WTC11 (cell line): ENCODE data around the gene SLC44A2. TPM values are rescaled to one million over a fixed set of nuclear protein-coding genes. Genes with fewer than 3 reads are reported as not detected.

Experiments
- ATAC-seq: fragments of 200-7000 bp; cut with Tn5 transposase; 2 replicates; pipeline ENCODE4 v1.10.0; 2021; ENCODE audit warnings: mild to moderate bottlenecking, moderate library complexity
- CTCF ChIA-PET: fragments of 300-600 bp; sonication (Branson Sonifier 250); formaldehyde crosslinking; loops from one replicate; lab custom pipeline; 2021; ENCODE audit warnings: antibody characterized with exemption; lab: Charles Lee
- POLR2A ChIA-PET: fragments of 350-600 bp; sonication (Branson Sonifier 250); formaldehyde crosslinking; loops from one replicate; lab custom pipeline; 2021; ENCODE audit warnings: antibody characterized with exemption; lab: Charles Lee
- DNase-seq: peaks from one replicate; pipeline ENCODE4 v3.0.0; 2021; ENCODE audit warnings: low spot score
- H3K27ac Mint-ChIP-seq: 2 replicates; pipeline ENCODE4 v1.8.0; 2021; ENCODE audit warnings: mixed read lengths
- H3K27me3 Mint-ChIP-seq: 2 replicates; pipeline ENCODE4 v1.8.0; 2021; ENCODE audit warnings: low read depth, mild to moderate bottlenecking, moderate library complexity, mixed read lengths
- H3K36me3 Mint-ChIP-seq: 2 replicates; pipeline ENCODE4 v1.8.0; 2021; ENCODE audit warnings: mixed read lengths
- H3K4me1 Mint-ChIP-seq: 2 replicates; pipeline ENCODE4 v1.8.0; 2022; ENCODE audit warnings: mixed read lengths
- H3K4me3 Mint-ChIP-seq: 2 replicates; pipeline ENCODE4 v1.8.0; 2021; ENCODE audit warnings: mild to moderate bottlenecking, moderate library complexity, mixed read lengths
- H3K9me3 Mint-ChIP-seq: 2 replicates; pipeline ENCODE4 v1.8.0; 2021; ENCODE audit warnings: mixed read lengths
- CBFB ChIP-seq: sonication (generic); formaldehyde crosslinking; IDR thresholded peaks from 2 replicates; pipeline ENCODE4 v1.8.1; 2022; ENCODE audit warnings: mild to moderate bottlenecking, low read depth, missing genetic modification reagents
- CREB1 ChIP-seq: sonication (generic); formaldehyde crosslinking; IDR thresholded peaks from 2 replicates; pipeline ENCODE4 v1.8.0; 2023; ENCODE audit warnings: mild to moderate bottlenecking, missing genetic modification reagents
- ELF4 ChIP-seq: sonication (generic); formaldehyde crosslinking; IDR thresholded peaks from 2 replicates; pipeline ENCODE4 v1.8.1; 2022; ENCODE audit warnings: low read depth, mild to moderate bottlenecking, moderate library complexity, missing genetic modification reagents
- FOXK1 ChIP-seq: sonication (generic); formaldehyde crosslinking; IDR thresholded peaks from 2 replicates; pipeline ENCODE4 v1.8.0; 2022; ENCODE audit warnings: mild to moderate bottlenecking, moderate library complexity, missing genetic modification reagents
- RORB ChIP-seq: fragments of 250-450 bp; sonication (Bioruptor Pico); IDR thresholded peaks from 2 replicates; pipeline ENCODE4 v1.9.0; 2021; ENCODE audit warnings: mild to moderate bottlenecking
- SMAD3 ChIP-seq: sonication (generic); formaldehyde crosslinking; IDR thresholded peaks from 2 replicates; pipeline ENCODE4 v1.8.0; 2022; ENCODE audit warnings: missing genetic modification reagents, mild to moderate bottlenecking, borderline replicate concordance
- ZNF121 ChIP-seq: sonication (generic); formaldehyde crosslinking; IDR thresholded peaks from 2 replicates; pipeline ENCODE4 v1.8.0; 2023; ENCODE audit warnings: missing genetic modification reagents
- ZNF138 ChIP-seq: sonication (generic); formaldehyde crosslinking; conservative IDR thresholded peaks from 2 replicates; pipeline ENCODE4 v1.8.1; 2022; ENCODE audit warnings: mild to moderate bottlenecking, moderate library complexity, missing genetic modification reagents
- ZNF416 ChIP-seq: fragments of 250-450 bp; sonication (Bioruptor Pico); IDR thresholded peaks from 2 replicates; pipeline ENCODE4 v1.9.0; 2021; ENCODE audit warnings: mild to moderate bottlenecking, inconsistent platforms
- ZNF423 ChIP-seq: fragments of 250-450 bp; sonication (Bioruptor Pico); IDR thresholded peaks from 2 replicates; pipeline ENCODE4 v2.1.2; 2022; ENCODE audit warnings: mild to moderate bottlenecking, moderate library complexity
- total RNA-seq: library from RNA; stranded (reverse); gene quantifications from 3 replicates; pipeline ENCODE4 v1.2.3, GENCODE V29; 2021
- TF ChIP-seq, protein P1 (sequence below): sonication (generic); formaldehyde crosslinking; IDR thresholded peaks from 2 replicates; pipeline ENCODE4 v1.8.0; 2023; ENCODE audit warnings: mild to moderate bottlenecking, missing genetic modification reagents
- TF ChIP-seq, protein P2 (sequence below): sonication (generic); formaldehyde crosslinking; IDR thresholded peaks from 2 replicates; pipeline ENCODE4 v1.8.0; 2022; ENCODE audit warnings: missing genetic modification reagents
- TF ChIP-seq, protein P3 (sequence below): sonication (generic); formaldehyde crosslinking; IDR thresholded peaks from 2 replicates; pipeline ENCODE4 v1.8.1; 2023; ENCODE audit warnings: mild to moderate bottlenecking, moderate library complexity, missing genetic modification reagents
- TF ChIP-seq, protein P4 (sequence below): sonication (generic); formaldehyde crosslinking; IDR thresholded peaks from 2 replicates; pipeline ENCODE4 v1.8.0; 2022; ENCODE audit warnings: mild to moderate bottlenecking, missing genetic modification reagents
- TF ChIP-seq, protein P5 (sequence below): fragments of 250-450 bp; sonication (Bioruptor Pico); IDR thresholded peaks from 2 replicates; pipeline ENCODE4 v1.9.0; 2021; ENCODE audit warnings: moderate library complexity, mild to moderate bottlenecking, inconsistent platforms, borderline replicate concordance
- TF ChIP-seq, protein P6 (sequence below): fragments of 250-450 bp; sonication (Bioruptor Pico); IDR thresholded peaks from 2 replicates; pipeline ENCODE4 v1.8.0; 2021; ENCODE audit warnings: mild to moderate bottlenecking
- TF ChIP-seq, protein P7 (sequence below): fragments of 250-450 bp; sonication (Bioruptor Pico); IDR thresholded peaks from 2 replicates; pipeline ENCODE4 v2.1.2; 2022; ENCODE audit warnings: mild to moderate bottlenecking, moderate library complexity

SLC44A2 gene
- total RNA-seq, 1 experiment from 2014 or later: 109 TPM

DNA sequence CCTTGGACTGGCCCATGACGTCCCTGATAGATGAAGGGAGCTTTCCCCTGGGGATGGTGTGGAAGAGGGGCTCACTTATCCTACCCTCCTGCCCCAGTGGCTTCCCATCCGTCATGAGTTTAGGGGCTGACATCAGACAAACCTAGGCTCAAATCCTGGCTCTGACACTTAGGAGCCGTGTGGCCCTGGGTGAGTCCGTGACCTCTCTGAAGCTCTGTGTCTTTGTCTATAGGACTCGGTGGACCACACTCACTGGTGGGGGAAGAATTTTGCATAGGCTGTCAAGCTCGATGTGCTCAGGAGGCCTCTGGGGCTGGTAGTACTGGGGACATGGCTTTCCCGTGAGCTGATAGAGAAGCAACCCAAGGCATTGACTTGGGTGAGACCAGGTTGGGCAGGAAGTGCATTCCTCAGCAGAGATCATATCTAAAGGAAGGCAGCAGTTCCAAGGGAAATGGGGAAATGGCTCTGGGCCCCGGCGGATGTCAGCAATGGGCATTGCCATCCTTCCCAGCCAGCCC, 20.8 kb upstream of the SLC44A2 start (continued):
- TF ChIP-seq, protein P1, sequence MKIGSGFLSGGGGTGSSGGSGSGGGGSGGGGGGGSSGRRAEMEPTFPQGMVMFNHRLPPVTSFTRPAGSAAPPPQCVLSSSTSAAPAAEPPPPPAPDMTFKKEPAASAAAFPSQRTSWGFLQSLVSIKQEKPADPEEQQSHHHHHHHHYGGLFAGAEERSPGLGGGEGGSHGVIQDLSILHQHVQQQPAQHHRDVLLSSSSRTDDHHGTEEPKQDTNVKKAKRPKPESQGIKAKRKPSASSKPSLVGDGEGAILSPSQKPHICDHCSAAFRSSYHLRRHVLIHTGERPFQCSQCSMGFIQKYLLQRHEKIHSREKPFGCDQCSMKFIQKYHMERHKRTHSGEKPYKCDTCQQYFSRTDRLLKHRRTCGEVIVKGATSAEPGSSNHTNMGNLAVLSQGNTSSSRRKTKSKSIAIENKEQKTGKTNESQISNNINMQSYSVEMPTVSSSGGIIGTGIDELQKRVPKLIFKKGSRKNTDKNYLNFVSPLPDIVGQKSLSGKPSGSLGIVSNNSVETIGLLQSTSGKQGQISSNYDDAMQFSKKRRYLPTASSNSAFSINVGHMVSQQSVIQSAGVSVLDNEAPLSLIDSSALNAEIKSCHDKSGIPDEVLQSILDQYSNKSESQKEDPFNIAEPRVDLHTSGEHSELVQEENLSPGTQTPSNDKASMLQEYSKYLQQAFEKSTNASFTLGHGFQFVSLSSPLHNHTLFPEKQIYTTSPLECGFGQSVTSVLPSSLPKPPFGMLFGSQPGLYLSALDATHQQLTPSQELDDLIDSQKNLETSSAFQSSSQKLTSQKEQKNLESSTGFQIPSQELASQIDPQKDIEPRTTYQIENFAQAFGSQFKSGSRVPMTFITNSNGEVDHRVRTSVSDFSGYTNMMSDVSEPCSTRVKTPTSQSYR: no peak
- no peak for TF ChIP-seq ZNF138
- TF ChIP-seq, protein P2, sequence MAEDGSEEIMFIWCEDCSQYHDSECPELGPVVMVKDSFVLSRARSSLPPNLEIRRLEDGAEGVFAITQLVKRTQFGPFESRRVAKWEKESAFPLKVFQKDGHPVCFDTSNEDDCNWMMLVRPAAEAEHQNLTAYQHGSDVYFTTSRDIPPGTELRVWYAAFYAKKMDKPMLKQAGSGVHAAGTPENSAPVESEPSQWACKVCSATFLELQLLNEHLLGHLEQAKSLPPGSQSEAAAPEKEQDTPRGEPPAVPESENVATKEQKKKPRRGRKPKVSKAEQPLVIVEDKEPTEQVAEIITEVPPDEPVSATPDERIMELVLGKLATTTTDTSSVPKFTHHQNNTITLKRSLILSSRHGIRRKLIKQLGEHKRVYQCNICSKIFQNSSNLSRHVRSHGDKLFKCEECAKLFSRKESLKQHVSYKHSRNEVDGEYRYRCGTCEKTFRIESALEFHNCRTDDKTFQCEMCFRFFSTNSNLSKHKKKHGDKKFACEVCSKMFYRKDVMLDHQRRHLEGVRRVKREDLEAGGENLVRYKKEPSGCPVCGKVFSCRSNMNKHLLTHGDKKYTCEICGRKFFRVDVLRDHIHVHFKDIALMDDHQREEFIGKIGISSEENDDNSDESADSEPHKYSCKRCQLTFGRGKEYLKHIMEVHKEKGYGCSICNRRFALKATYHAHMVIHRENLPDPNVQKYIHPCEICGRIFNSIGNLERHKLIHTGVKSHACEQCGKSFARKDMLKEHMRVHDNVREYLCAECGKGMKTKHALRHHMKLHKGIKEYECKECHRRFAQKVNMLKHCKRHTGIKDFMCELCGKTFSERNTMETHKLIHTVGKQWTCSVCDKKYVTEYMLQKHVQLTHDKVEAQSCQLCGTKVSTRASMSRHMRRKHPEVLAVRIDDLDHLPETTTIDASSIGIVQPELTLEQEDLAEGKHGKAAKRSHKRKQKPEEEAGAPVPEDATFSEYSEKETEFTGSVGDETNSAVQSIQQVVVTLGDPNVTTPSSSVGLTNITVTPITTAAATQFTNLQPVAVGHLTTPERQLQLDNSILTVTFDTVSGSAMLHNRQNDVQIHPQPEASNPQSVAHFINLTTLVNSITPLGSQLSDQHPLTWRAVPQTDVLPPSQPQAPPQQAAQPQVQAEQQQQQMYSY (CRISPR knock-in tag): no peak

DNA sequence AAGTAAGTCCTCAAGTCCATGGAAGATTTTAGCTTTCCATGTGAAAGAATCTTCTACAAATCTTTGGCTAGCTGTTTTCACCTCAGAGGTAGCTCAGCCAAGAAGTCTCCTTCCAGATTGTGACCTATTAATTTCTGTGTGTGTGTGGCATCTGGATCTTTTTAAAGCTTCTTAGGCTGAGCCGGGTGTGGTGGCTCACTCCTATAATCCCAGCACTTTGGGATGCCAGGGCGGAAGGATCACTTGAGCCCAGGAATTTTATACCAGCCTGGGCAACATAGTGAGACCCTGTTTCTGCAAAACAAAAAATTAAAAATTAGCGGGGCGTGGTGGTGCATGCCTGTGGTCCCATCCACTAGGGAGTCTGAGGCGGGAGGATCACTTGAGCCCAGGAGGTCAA, 13.4 kb upstream of the SLC44A2 start:
- TF ChIP-seq ZNF121 (CRISPR knock-in tag) (0 out of 2 replicates have a peak, but pooled peaks have one; percentile 9), FOXK1 (CRISPR knock-in tag) (no peak), RORB (CRISPR knock-in tag) (no peak)
- DNase-seq (no peak), ATAC-seq (no peak)
- Mint-ChIP-seq H3K36me3 (peaks cover 6% of the 10 kb centered on the region; the same call in 1 of the 2 replicates), H3K9me3 (no peaks in the 10 kb centered on the region), H3K4me1 (no peaks in the 10 kb centered on the region), H3K4me3 (no peak overlapping the region), H3K27ac (no peak overlapping the region), H3K27me3 (no peaks in the 10 kb centered on the region)
- ChIA-PET POLR2A (interaction anchor here (0.6 kb wide), 1 partner anchor 15 kb away, joined by 3 read pairs; no protein-coding TSS in a partner anchor), CTCF (interaction anchor here (1.9 to 2.7 kb wide), 2 partner anchors 31 to 33 kb away, joined by 7 to 11 read pairs; no protein-coding TSS in a partner anchor)

DNA sequence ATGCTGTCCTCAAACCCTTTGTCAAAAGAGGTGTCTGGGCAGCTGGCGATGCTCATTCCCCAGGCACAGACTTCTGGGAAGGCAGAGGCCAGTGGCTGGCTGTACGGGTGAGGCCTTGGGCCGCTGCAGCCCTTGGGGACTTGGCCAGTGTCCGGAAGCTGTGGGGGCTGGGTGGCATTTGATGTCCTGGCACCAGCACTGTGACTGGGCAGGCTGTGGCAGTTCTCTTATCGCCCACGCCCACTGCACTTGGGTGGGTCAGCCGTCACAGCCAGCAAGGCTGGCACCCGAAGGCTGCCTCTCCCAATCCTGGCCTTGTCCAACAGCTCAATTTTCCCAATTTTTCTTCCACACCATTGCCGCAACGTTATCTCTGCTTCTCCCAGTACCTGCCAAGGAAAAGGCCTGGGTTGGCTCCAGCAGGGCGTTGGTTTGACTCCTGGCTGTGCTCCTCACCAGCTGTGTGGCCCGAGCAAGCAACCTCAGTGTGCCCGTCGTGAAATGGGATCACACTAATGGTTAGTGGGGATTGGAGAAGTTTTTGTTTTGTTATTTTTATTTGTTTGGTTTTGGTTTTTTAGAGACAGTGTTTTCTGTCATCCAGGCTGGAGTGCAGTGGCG, 12.7 kb upstream of the SLC44A2 start:
- DNase-seq (no peak), ATAC-seq (no peak)
- ChIA-PET CTCF (interaction anchor here (1.9 to 2.7 kb wide), 2 partner anchors 31 to 32 kb away, joined by 7 to 11 read pairs; no protein-coding TSS in a partner anchor), POLR2A (no interaction called here)
- H3K9me3 Mint-ChIP-seq: no peaks in the 10 kb centered on the region
- peaks cover 6% of the 10 kb centered on the region; the same call in 1 of the 2 replicates for H3K36me3 Mint-ChIP-seq
- no peak overlapping the region for H3K4me3 Mint-ChIP-seq
- H3K27ac Mint-ChIP-seq: no peak overlapping the region
- H3K4me1 Mint-ChIP-seq: no peaks in the 10 kb centered on the region
- no peaks in the 10 kb centered on the region for H3K27me3 Mint-ChIP-seq
- TF ChIP-seq, protein P3, sequence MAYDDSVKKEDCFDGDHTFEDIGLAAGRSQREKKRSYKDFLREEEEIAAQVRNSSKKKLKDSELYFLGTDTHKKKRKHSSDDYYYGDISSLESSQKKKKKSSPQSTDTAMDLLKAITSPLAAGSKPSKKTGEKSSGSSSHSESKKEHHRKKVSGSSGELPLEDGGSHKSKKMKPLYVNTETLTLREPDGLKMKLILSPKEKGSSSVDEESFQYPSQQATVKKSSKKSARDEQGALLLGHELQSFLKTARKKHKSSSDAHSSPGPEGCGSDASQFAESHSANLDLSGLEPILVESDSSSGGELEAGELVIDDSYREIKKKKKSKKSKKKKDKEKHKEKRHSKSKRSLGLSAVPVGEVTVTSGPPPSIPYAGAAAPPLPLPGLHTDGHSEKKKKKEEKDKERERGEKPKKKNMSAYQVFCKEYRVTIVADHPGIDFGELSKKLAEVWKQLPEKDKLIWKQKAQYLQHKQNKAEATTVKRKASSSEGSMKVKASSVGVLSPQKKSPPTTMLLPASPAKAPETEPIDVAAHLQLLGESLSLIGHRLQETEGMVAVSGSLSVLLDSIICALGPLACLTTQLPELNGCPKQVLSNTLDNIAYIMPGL: no peak
- TF ChIP-seq CREB1 (CRISPR knock-in tag): no peak
- TF ChIP-seq, protein P4, sequence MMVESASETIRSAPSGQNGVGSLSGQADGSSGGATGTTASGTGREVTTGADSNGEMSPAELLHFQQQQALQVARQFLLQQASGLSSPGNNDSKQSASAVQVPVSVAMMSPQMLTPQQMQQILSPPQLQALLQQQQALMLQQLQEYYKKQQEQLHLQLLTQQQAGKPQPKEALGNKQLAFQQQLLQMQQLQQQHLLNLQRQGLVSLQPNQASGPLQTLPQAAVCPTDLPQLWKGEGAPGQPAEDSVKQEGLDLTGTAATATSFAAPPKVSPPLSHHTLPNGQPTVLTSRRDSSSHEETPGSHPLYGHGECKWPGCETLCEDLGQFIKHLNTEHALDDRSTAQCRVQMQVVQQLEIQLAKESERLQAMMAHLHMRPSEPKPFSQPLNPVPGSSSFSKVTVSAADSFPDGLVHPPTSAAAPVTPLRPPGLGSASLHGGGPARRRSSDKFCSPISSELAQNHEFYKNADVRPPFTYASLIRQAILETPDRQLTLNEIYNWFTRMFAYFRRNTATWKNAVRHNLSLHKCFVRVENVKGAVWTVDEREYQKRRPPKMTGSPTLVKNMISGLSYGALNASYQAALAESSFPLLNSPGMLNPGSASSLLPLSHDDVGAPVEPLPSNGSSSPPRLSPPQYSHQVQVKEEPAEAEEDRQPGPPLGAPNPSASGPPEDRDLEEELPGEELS (CRISPR knock-in tag): no peak
- no peak for TF ChIP-seq ELF4 (CRISPR knock-in tag)
- TF ChIP-seq ZNF423 (CRISPR knock-in tag): no peak
- TF ChIP-seq ZNF416: no peak
- TF ChIP-seq, protein P5, sequence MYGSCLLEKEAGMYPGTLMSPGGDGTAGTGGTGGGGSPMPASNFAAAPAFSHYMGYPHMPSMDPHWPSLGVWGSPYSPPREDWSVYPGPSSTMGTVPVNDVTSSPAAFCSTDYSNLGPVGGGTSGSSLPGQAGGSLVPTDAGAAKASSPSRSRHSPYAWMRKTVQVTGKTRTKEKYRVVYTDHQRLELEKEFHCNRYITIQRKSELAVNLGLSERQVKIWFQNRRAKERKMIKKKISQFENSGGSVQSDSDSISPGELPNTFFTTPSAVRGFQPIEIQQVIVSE (CRISPR knock-in tag): no peak
- TF ChIP-seq, protein P6, sequence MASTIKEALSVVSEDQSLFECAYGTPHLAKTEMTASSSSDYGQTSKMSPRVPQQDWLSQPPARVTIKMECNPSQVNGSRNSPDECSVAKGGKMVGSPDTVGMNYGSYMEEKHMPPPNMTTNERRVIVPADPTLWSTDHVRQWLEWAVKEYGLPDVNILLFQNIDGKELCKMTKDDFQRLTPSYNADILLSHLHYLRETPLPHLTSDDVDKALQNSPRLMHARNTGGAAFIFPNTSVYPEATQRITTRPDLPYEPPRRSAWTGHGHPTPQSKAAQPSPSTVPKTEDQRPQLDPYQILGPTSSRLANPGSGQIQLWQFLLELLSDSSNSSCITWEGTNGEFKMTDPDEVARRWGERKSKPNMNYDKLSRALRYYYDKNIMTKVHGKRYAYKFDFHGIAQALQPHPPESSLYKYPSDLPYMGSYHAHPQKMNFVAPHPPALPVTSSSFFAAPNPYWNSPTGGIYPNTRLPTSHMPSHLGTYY (CRISPR knock-in tag): no peak
- TF ChIP-seq RORB (CRISPR knock-in tag): no peak
- no peak for TF ChIP-seq SMAD3 (CRISPR knock-in tag)
- TF ChIP-seq, protein P7, sequence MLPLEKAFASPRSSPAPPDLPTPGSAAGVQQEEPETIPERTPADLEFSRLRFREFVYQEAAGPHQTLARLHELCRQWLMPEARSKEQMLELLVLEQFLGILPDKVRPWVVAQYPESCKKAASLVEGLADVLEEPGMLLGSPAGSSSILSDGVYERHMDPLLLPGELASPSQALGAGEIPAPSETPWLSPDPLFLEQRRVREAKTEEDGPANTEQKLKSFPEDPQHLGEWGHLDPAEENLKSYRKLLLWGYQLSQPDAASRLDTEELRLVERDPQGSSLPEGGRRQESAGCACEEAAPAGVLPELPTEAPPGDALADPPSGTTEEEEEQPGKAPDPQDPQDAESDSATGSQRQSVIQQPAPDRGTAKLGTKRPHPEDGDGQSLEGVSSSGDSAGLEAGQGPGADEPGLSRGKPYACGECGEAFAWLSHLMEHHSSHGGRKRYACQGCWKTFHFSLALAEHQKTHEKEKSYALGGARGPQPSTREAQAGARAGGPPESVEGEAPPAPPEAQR (CRISPR knock-in tag): no peak
- TF ChIP-seq CBFB (CRISPR knock-in tag): no peak
